Stimulated activated CD4-positive, alpha-beta T cell treated with anti-CD3 and anti-CD28 coated beads, TNF-alpha, amount 100 ng/mL, for 24 hours (primary cell): ENCODE measurements around the gene CCDC85A.

Experiments
- DNase-seq, 3 experiments: peaks; one replicate each; pipeline ENCODE4 v3.0.0-alpha.2; 2020; ENCODE audit warnings: low read depth in 3 of 3

Gene CCDC85A

DNA sequence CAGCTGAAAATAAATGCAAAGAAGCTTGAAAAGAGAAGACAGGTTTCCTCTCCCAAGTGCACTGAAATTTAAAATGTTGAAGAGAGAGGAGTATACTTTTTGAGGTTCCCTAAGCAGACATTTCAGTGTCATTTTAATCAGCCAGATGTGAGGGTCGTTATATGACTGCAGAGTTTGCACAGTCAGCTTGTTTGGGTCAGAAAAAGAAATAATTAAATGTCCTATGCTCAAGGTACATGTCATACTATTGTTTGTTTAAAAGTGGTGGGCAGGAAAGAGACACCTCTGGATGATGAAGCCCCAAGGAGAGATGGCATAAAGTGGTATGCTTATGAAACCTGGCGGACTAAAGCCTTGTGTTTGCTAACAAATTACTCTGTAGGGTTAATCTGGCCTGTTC, 55.2 kb downstream of the CCDC85A start:
- DNase-seq, result no peak

DNA sequence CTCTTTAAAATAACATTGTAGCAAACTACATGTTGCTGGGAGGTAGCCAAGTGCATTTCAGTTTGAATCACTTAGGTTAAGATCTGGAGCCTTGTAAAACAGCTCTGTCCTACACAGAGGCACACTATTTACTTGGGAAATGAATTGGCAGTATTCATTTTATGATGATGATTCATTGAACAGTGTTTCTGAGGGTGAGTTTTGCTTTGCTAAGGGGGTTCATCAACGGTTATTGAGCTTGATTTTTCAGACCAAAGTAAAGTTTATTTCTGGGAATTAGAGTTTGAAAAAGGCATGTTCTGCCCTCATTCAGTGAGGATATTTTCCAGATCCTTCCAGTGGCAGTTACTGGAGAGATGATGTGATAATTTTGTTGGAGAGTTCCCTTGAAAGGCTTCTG, 55.6 kb downstream of the CCDC85A start:
- no peak for DNase-seq

DNA sequence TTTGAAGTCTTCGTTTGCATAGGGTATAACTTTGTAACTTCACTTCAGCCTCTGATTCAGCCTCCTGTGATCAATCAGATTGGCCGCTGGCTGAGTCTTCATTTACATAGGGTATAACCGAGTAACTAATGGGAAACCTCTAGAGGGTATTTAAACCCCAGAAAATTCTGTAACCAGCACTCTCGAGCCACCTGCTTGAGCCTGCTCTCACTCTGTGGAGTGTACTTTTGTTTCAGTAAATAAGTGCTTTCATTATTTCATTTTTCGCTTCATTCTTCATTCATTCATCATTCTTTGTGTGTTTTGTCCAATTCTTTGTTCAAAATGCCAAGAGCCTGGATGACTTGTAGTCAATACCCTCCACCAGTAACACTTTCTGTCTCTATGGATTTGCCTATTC, 56.4 kb downstream of the CCDC85A start:
- no peak for DNase-seq

DNA sequence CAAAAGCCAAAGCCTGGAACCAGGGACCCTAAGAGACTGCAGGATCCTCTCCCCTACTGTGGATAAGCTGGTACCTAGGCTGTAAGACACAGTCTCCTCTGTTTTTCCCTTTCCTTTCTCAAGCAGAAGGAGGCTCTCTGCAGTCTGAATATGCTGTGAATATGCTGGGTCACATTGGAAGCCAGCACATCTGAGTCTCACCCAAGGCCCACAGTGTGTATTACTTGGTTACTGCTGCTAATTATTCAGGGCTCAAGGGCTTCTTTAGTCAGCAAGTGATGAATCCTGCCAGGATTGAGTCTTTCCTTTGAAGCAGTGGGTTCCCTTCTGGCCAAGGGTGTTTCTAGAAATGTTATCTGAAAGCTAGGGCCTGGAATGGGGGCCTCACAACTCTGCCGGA, 60.7 kb downstream of the CCDC85A start:
- no peak for DNase-seq

- no peak for DNase-seq
These were observed 61.2 kb downstream of the CCDC85A start for GRCh38 chr2:56244911-56245530.

GRCh38 chr2:56248965-56249742, 65.4 kb downstream of the CCDC85A start:
- DNase-seq, result no peak

DNA sequence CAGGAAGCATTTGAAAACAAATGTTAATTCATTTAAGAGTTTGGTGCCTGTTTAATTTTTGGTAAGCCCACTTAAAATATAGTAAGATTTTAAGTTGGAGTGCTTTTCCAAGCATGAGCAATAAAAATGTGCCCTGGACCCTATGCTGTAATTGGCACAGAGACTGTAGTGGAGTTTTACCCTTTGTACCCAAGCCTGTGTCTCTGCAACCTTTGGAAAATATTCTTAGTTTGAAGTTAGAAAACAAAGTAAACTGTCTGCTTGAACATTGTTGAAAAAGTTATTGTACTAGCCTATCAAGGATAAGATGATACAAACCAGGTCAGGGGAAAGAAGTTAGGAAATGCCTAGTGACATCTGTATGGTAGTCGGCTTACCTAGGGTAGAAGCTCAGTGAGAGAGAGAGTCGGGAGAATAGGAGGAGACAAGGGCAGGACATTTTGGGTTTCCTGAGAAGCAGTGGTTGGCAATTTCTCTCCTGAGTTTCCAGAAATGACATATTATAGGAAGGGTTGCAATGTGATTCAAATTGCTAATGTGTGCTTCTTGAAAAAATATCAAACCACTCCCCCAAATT, 66.5 kb downstream of the CCDC85A start:
- DNase-seq, result no peak

GRCh38 chr2:56260415-56260814, 76.6 kb downstream of the CCDC85A start:
- DNase-seq, result no peak

GRCh38 chr2:56262241-56262640, 78.5 kb downstream of the CCDC85A start:
- DNase-seq, result no peak

DNA sequence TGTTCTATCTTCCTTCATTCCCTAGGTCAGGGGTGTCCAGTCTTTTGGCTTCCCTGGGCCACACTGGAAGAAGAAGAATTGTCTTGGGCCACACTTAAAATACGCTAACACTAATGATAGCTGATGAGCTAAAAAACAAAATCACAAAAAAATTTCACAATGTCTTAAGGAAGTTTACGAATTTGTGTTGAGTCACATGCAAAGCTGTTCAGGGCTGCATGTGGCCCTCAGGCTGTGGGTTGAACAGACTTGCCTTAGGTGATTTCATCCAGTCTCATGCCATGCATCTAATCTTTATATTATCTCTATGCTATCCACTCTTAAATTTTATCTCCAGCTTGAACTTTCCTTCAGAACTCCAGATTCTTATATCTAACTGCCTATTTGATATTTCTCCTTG, 80.1 kb downstream of the CCDC85A start:
- no peak for DNase-seq

DNA sequence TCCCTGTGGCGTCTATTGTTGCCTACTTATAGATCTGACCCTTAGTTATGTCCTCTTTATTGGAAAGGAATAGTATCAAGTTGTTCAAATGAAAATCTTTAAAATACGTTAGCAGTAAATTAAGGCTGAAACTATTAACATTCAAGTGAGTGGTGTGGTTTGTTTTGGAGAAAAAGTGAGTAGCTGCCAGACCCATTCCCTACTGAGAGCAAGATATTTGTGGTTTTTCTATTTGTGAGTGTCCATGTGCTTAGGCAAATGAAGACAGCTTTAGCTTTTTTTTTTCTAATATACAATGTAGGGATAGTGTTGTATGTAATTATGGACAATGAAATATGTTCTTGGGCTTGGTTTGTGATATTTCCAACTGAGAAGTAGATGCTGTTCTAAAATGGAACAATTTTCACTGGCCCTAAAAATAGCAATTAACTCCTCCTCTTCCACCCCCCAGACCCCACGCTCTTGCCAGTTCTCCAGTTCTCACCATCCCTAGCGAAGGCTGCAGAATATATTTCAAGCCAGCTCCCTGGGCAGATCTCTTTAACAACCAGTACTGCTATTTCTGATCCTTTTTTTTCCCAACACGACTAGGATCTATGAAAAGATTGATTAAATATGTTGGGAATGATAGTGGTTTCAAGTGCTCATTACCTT, 83.1 kb downstream of the CCDC85A start:
- no peak for DNase-seq

GRCh38 chr2:56267415-56267788, 83.6 kb downstream of the CCDC85A start:
- DNase-seq, result no peak

DNA sequence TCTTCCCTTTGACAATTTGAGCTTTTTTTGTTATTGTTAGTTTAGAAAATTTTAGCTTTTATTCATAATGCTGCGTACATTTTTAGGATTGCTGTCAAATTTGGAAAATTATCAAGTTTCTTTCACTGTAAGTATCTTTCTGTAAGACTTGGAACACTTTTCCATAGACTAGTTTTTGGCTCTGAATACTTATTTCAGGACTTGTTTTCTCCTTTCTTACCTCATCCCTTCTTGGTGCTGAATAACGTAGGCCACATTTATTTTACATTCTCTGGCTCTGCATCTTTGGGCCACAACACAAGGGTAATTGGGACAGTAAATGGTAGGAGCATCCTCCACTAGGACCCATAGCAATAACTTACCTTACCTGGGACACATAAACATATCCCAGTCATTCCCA, 85.1 kb downstream of the CCDC85A start:
- DNase-seq, result no peak

GRCh38 chr2:56271275-56271674, 87.5 kb downstream of the CCDC85A start:
- DNase-seq, result no peak

- DNase-seq, result no peak
These were observed 101.4 kb downstream of the CCDC85A start for GRCh38 chr2:56285224-56285623.

DNA sequence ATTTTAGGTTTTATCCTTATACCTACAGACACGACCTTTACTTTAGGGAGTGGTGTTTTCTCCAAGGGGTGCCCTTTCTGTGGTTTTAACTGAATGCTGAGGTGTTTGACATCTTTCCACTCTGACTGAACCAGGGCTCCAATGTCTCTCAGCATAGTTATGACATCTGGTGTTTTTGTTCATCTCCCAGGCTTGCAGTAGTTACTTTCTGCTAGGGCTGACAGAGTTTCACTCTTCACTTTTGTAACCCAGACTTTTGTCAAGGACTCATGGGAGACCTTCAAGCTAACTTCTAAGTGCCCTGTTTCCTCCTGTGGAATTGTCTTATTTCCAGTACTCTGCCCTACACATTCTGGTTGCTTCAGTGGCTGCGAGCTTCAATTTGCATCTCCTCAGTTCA, 103.1 kb downstream of the CCDC85A start:
- no peak for DNase-seq

DNA sequence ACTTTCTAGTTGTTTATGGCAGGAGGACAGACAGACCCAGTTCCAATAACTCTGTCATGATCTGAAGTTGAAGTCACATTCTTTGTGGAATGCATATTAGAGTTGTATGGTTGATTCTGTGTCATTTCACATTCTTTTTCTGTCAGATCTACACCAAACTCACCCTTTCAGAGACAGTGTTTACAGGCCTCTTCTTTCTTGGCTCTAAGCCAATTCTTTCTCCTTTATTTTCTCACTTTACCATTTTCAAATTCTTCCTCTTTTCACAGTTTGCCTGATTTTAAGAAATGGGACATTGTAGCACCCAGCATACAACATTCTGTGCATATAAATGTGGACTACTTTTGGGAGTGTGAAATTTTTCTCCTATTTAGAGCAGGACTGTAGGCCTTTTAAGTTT, 103.7 kb downstream of the CCDC85A start:
- no peak for DNase-seq

- DNase-seq, result no peak
These were observed 104.2 kb downstream of the CCDC85A start for GRCh38 chr2:56287974-56288373.

DNA sequence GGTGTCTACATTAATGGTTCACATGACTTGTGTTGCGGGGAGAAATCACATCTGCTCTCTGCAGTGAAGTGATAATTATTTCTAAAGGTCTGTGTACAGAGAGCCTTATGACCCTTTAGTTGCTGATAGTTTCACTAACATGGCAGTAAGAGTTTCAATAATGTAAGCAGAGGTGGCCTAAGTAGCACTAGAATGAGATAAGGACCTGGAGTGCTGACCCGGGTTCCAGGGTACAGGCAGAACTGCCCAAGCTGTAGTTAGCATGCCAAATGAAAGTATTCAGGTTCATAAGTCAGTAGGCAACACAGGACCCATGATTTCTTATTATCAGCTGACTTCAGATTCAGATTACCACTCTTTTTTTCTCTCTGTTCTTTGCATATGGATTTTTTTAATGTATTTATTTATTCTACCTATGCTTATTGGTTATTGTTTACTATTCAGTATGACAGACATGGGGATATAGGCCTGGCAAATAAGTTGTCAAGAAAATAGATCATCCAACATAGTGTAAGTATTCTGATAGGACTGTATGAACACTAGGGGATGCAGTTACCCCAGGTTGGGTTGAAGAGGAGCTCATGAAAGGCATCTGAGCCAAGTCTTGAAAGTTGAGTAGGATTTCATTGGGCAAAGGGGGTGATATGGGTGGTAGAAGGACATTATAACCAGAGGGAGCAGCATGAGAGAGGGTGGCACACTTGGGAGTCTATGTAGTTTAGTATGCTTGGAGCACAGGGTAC, 105.2 kb downstream of the CCDC85A start:
- DNase-seq, result no peak

DNA sequence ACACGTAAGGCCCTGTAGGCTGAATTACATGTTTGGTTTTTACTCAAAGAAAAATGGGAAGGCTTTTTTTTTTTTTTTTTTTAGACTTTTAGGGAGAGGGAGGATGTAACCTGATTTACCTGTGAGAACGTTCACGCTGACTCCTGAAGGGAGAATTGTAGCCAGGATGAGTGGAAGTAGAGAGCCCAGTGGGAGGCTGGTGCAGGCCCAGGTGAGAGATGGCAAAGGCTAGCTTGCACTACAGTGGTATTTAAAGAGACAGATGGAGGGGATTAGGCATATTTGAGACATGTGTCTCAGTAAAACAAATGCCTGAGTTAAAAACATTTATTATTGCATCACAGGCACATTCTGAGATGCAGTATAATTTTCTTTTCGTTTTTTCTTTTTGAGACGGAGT, 107.9 kb downstream of the CCDC85A start:
- DNase-seq, result no peak

DNA sequence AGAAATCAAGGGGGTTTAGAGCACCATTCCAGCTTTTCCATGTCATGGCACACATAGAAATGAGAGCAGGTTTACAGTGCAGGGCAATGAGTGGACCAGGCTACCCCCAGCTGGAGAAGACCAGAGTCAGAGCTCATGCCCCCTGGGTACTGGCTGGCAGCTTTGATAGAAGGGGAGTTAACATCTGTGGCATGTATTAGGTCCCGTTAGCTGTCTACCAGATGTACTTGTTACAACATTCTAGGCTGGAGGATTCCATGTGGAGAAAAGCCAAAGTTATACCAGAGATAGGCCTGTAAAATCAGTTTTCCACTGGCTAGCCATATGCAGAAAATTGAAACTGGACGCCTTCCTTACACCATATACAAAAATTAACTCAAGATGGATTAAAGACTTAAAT, 109.2 kb downstream of the CCDC85A start:
- no peak for DNase-seq

- no peak for DNase-seq
These were observed 111.9 kb downstream of the CCDC85A start for GRCh38 chr2:56295666-56296065.
